Type B pancreatic cell (in vitro differentiated cells): ENCODE measurements around the gene ST6GAL2. TPM values are rescaled to one million over a fixed set of nuclear protein-coding genes. Genes with fewer than 3 reads are reported as not detected.

Experiments
- DNase-seq: peaks from one replicate; pipeline ENCODE4 v3.0.0; 2021; ENCODE audit warnings: mixed read lengths; ENCODE audit not compliant: unreplicated experiment; ENCODE audit errors: extremely low spot score
- H3K27ac Mint-ChIP-seq: 2 replicates; pipeline ENCODE4 v1.8.0; 2021; ENCODE audit warnings: mild to moderate bottlenecking, mixed read lengths
- H3K27me3 Mint-ChIP-seq: 2 replicates; pipeline ENCODE4 v1.8.0; 2021; ENCODE audit warnings: mixed read lengths
- H3K36me3 Mint-ChIP-seq: 2 replicates; pipeline ENCODE4 v1.8.0; 2021; ENCODE audit warnings: mixed read lengths
- H3K4me1 Mint-ChIP-seq: one replicate; pipeline ENCODE4 v1.8.0; 2021; ENCODE audit warnings: mixed read lengths; ENCODE audit not compliant: unreplicated experiment
- H3K4me3 Mint-ChIP-seq: 2 replicates; pipeline ENCODE4 v1.8.0; 2021; ENCODE audit warnings: mild to moderate bottlenecking, mixed read lengths
- H3K9me3 Mint-ChIP-seq: 2 replicates; pipeline ENCODE4 v1.8.0; 2021; ENCODE audit warnings: mixed read lengths
- CTCF ChIP-seq: fragments of 200-600 bp; sonication (generic); conservative IDR thresholded peaks from 2 replicates; pipeline ENCODE4 v1.5.0; 2021; ENCODE audit warnings: antibody characterized with exemption, mild to moderate bottlenecking
- total RNA-seq: library from RNA; stranded (reverse); gene quantifications from 2 replicates; pipeline ENCODE4 v1.2.1, GENCODE V29; 2021; ENCODE audit warnings: low replicate concordance

Gene ST6GAL2
- total RNA-seq, 1 donor from 2014 or later: 18.7 TPM

- Mint-ChIP-seq H3K36me3 (peaks cover 16% of the 10 kb centered on the region), H3K27ac (no peak overlapping the region), H3K27me3 (peaks cover 4% of the 10 kb centered on the region), H3K4me3 (no peak overlapping the region), H3K4me1 (peaks cover 11% of the 10 kb centered on the region), H3K9me3 (peaks cover 16% of the 10 kb centered on the region)
- no peak for DNase-seq
- peak; percentile 27 for TF ChIP-seq CTCF
Measured at GRCh38 chr2:106863387-106863786, 22.6 kb downstream of the ST6GAL2 start.

GRCh38 chr2:106859498-106859897 is 26.5 kb downstream of the ST6GAL2 start:
- Mint-ChIP-seq H3K4me1 (peaks cover 7% of the 10 kb centered on the region), H3K27ac (no peak overlapping the region), H3K4me3 (no peak overlapping the region), H3K36me3 (peaks cover 22% of the 10 kb centered on the region), H3K9me3 (peaks cover 25% of the 10 kb centered on the region), H3K27me3 (peaks cover 4% of the 10 kb centered on the region)
- no peak for DNase-seq
- TF ChIP-seq CTCF: no peak

- Mint-ChIP-seq H3K27ac (no peak overlapping the region), H3K27me3 (no peaks in the 10 kb centered on the region), H3K9me3 (peaks cover 25% of the 10 kb centered on the region), H3K36me3 (peaks cover 19% of the 10 kb centered on the region), H3K4me1 (peaks cover 7% of the 10 kb centered on the region), H3K4me3 (no peak overlapping the region)
- DNase-seq: no peak
- TF ChIP-seq CTCF: no peak
Measured at GRCh38 chr2:106858810-106859209, 27.2 kb downstream of the ST6GAL2 start.

GRCh38 chr2:106857882-106858478 is 28.0 kb downstream of the ST6GAL2 start:
- Mint-ChIP-seq H3K36me3 (peaks cover 19% of the 10 kb centered on the region), H3K4me3 (no peak overlapping the region), H3K4me1 (peaks cover 7% of the 10 kb centered on the region), H3K27me3 (no peaks in the 10 kb centered on the region), H3K27ac (no peak overlapping the region), H3K9me3 (peaks cover 25% of the 10 kb centered on the region)
- no peak for TF ChIP-seq CTCF
- DNase-seq: no peak

GRCh38 chr2:106853631-106854030 is 32.3 kb downstream of the ST6GAL2 start:
- H3K27ac Mint-ChIP-seq: no peak overlapping the region
- no peak for TF ChIP-seq CTCF
- peaks cover 11% of the 10 kb centered on the region for H3K9me3 Mint-ChIP-seq
- DNase-seq: no peak
- H3K4me3 Mint-ChIP-seq: no peak overlapping the region
- peaks cover 6% of the 10 kb centered on the region for H3K27me3 Mint-ChIP-seq
- H3K4me1 Mint-ChIP-seq: peaks cover 26% of the 10 kb centered on the region
- peaks cover 8% of the 10 kb centered on the region for H3K36me3 Mint-ChIP-seq
